SH-SY5Y (cell line): Measurements from ENCODE around the gene UFSP1.

Experiments
- GATA2 ChIP-seq: IDR thresholded peaks from 2 replicates; pipeline ENCODE4 v1.6.1; 2011; ENCODE audit warnings: mild to moderate bottlenecking, low read depth, low read length
- GATA3 ChIP-seq: IDR thresholded peaks from 2 replicates; pipeline ENCODE4 v1.6.1; 2011; ENCODE audit warnings: low read depth, mild to moderate bottlenecking, low read length, moderate library complexity

GRCh38 chr7:100881136-100881535, 8.4 kb downstream of the UFSP1 start:
- TF ChIP-seq GATA2: no peak
- no peak for TF ChIP-seq GATA3
